KMS-11 (cell line): Measurements from ENCODE around the gene MAP3K6.

Source experiments
- H2AFZ ChIP-seq: fragments of 200-600 bp; sonication (generic); 2 replicates; pipeline ENCODE4 v1.6.1; 2016; ENCODE audit warnings: antibody characterized with exemption, mixed run types, low read depth
- H3K27ac ChIP-seq: fragments of 200-600 bp; sonication (generic); 2 replicates; pipeline ENCODE4 v1.6.1; 2016; ENCODE audit warnings: mild to moderate bottlenecking, mixed run types
- H3K27me3 ChIP-seq: fragments of 200-600 bp; sonication (generic); 2 replicates; pipeline ENCODE4 v1.6.1; 2017; ENCODE audit warnings: mild to moderate bottlenecking, low read depth, mixed run types, moderate library complexity; ENCODE audit not compliant: insufficient read depth
- H3K36me3 ChIP-seq: fragments of 200-600 bp; sonication (generic); 2 replicates; pipeline ENCODE4 v1.6.1; 2017; ENCODE audit warnings: mild to moderate bottlenecking, mixed run types; ENCODE audit not compliant: insufficient read depth
- H3K4me1 ChIP-seq: fragments of 200-600 bp; sonication (generic); 2 replicates; pipeline ENCODE4 v1.6.1; 2016; ENCODE audit warnings: mild to moderate bottlenecking, low read depth, mixed run types; ENCODE audit not compliant: poor library complexity, severe bottlenecking
- H3K4me2 ChIP-seq: fragments of 200-600 bp; sonication (generic); 2 replicates; pipeline ENCODE4 v1.7.0; 2016; ENCODE audit warnings: mild to moderate bottlenecking, mixed run types
- H3K4me3 ChIP-seq: fragments of 200-600 bp; sonication (generic); IDR thresholded peaks from 2 replicates; pipeline ENCODE4 v1.6.1; 2017; ENCODE audit warnings: low read depth, low read length, mixed read lengths; ENCODE audit not compliant: insufficient read depth
- H3K79me2 ChIP-seq: fragments of 200-600 bp; sonication (generic); 2 replicates; pipeline ENCODE4 v1.6.1; 2016; ENCODE audit warnings: low read depth, mixed run types; ENCODE audit not compliant: insufficient read depth
- H3K9ac ChIP-seq: fragments of 200-600 bp; sonication (generic); 2 replicates; pipeline ENCODE4 v1.6.1; 2016; ENCODE audit warnings: mild to moderate bottlenecking, mixed run types
- H4K20me1 ChIP-seq: fragments of 200-600 bp; sonication (generic); 2 replicates; pipeline ENCODE4 v1.6.1; 2016; ENCODE audit warnings: mild to moderate bottlenecking, mixed run types; ENCODE audit not compliant: insufficient read depth
- CTCF ChIP-seq: fragments of 200-600 bp; sonication (generic); conservative IDR thresholded peaks from 2 replicates; pipeline ENCODE4 v1.6.1; 2017; ENCODE audit warnings: low read depth, mild to moderate bottlenecking, antibody characterized with exemption, low read length, moderate library complexity, mixed read lengths

MAP3K6 gene

GRCh38 chr1:27349784-27350662 is 16.7 kb downstream of the MAP3K6 start:
- no peak overlapping the region for H3K4me3 ChIP-seq
- no peaks in the 10 kb centered on the region for H4K20me1 ChIP-seq
- H3K79me2 ChIP-seq = no peaks in the 10 kb centered on the region
- H3K27ac ChIP-seq = no peak overlapping the region
- no peaks in the 10 kb centered on the region for H3K36me3 ChIP-seq
- H3K4me2 ChIP-seq = no peak overlapping the region
- no peak overlapping the region for H2AFZ ChIP-seq
- TF ChIP-seq CTCF = no peak
- no peaks in the 10 kb centered on the region for H3K4me1 ChIP-seq
- no peak overlapping the region for H3K9ac ChIP-seq
- no peaks in the 10 kb centered on the region for H3K27me3 ChIP-seq

- Histone ChIP-seq H3K79me2 (no peaks in the 10 kb centered on the region), H3K9ac (no peak overlapping the region), H3K27ac (no peak overlapping the region), H3K27me3 (no peaks in the 10 kb centered on the region), H3K4me1 (no peaks in the 10 kb centered on the region), H3K4me2 (no peak overlapping the region), H3K4me3 (no peak overlapping the region), H2AFZ (peak overlapping the region; percentile 22; the same call in 1 of the 2 replicates), H3K36me3 (no peaks in the 10 kb centered on the region), H4K20me1 (no peaks in the 10 kb centered on the region)
- TF ChIP-seq CTCF = no peak
Observed at GRCh38 chr1:27348861-27349783, 17.6 kb downstream of the MAP3K6 start.

- Histone ChIP-seq H3K79me2 (no peaks in the 10 kb centered on the region), H2AFZ (no peak overlapping the region), H3K27ac (no peak overlapping the region), H3K4me3 (no peak overlapping the region), H3K4me2 (no peak overlapping the region), H3K27me3 (no peaks in the 10 kb centered on the region), H4K20me1 (no peaks in the 10 kb centered on the region), H3K36me3 (no peaks in the 10 kb centered on the region), H3K4me1 (no peaks in the 10 kb centered on the region), H3K9ac (no peak overlapping the region)
- TF ChIP-seq CTCF = no peak
Observed at GRCh38 chr1:27346991-27347624, 19.7 kb downstream of the MAP3K6 start.

GRCh38 chr1:27346357-27346756 is 20.4 kb downstream of the MAP3K6 start:
- Histone ChIP-seq H3K36me3 (no peaks in the 10 kb centered on the region), H2AFZ (no peak overlapping the region), H3K4me3 (no peak overlapping the region), H3K27ac (no peak overlapping the region), H3K9ac (no peak overlapping the region), H4K20me1 (no peaks in the 10 kb centered on the region), H3K4me1 (no peaks in the 10 kb centered on the region), H3K4me2 (no peak overlapping the region), H3K79me2 (no peaks in the 10 kb centered on the region), H3K27me3 (no peaks in the 10 kb centered on the region)
- no peak for TF ChIP-seq CTCF
